HUES6 (cell line): ENCODE results near the gene TP53BP1.
"Not testable (repeated sequence)": the region's sequence is repeated elsewhere in the genome, so short reads cannot be mapped to it uniquely, and the experiment has no call there.

Experiments
- H3K27ac ChIP-seq: 2 replicates; pipeline ENCODE4 v1.7.0; 2013; ENCODE audit warnings: low read depth, mild to moderate bottlenecking, low read length, inconsistent platforms
- H3K27me3 ChIP-seq: 2 replicates; pipeline ENCODE4 v1.6.1; 2013; ENCODE audit warnings: low read length; ENCODE audit not compliant: control insufficient read depth, insufficient read depth
- H3K36me3 ChIP-seq: 2 replicates; pipeline ENCODE4 v1.6.1; 2013; ENCODE audit warnings: low read length; ENCODE audit not compliant: control insufficient read depth, insufficient read depth
- H3K4me1 ChIP-seq: 2 replicates; pipeline ENCODE4 v1.6.1; 2013; ENCODE audit warnings: low read length; ENCODE audit not compliant: control insufficient read depth, insufficient read depth
- H3K4me3 ChIP-seq: 2 replicates; pipeline ENCODE4 v1.5.1; 2013; ENCODE audit warnings: low read depth, low read length
- H3K9ac ChIP-seq: one replicate; pipeline ENCODE4 v1.6.1; 2013; ENCODE audit warnings: mild to moderate bottlenecking, low read length
- H3K9me3 ChIP-seq: 2 replicates; pipeline ENCODE4 v1.6.1; 2013; ENCODE audit warnings: low read depth, low read length; ENCODE audit not compliant: control insufficient read depth, insufficient read depth

Gene TP53BP1, protein sequence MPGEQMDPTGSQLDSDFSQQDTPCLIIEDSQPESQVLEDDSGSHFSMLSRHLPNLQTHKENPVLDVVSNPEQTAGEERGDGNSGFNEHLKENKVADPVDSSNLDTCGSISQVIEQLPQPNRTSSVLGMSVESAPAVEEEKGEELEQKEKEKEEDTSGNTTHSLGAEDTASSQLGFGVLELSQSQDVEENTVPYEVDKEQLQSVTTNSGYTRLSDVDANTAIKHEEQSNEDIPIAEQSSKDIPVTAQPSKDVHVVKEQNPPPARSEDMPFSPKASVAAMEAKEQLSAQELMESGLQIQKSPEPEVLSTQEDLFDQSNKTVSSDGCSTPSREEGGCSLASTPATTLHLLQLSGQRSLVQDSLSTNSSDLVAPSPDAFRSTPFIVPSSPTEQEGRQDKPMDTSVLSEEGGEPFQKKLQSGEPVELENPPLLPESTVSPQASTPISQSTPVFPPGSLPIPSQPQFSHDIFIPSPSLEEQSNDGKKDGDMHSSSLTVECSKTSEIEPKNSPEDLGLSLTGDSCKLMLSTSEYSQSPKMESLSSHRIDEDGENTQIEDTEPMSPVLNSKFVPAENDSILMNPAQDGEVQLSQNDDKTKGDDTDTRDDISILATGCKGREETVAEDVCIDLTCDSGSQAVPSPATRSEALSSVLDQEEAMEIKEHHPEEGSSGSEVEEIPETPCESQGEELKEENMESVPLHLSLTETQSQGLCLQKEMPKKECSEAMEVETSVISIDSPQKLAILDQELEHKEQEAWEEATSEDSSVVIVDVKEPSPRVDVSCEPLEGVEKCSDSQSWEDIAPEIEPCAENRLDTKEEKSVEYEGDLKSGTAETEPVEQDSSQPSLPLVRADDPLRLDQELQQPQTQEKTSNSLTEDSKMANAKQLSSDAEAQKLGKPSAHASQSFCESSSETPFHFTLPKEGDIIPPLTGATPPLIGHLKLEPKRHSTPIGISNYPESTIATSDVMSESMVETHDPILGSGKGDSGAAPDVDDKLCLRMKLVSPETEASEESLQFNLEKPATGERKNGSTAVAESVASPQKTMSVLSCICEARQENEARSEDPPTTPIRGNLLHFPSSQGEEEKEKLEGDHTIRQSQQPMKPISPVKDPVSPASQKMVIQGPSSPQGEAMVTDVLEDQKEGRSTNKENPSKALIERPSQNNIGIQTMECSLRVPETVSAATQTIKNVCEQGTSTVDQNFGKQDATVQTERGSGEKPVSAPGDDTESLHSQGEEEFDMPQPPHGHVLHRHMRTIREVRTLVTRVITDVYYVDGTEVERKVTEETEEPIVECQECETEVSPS (N-terminal part only)

DNA sequence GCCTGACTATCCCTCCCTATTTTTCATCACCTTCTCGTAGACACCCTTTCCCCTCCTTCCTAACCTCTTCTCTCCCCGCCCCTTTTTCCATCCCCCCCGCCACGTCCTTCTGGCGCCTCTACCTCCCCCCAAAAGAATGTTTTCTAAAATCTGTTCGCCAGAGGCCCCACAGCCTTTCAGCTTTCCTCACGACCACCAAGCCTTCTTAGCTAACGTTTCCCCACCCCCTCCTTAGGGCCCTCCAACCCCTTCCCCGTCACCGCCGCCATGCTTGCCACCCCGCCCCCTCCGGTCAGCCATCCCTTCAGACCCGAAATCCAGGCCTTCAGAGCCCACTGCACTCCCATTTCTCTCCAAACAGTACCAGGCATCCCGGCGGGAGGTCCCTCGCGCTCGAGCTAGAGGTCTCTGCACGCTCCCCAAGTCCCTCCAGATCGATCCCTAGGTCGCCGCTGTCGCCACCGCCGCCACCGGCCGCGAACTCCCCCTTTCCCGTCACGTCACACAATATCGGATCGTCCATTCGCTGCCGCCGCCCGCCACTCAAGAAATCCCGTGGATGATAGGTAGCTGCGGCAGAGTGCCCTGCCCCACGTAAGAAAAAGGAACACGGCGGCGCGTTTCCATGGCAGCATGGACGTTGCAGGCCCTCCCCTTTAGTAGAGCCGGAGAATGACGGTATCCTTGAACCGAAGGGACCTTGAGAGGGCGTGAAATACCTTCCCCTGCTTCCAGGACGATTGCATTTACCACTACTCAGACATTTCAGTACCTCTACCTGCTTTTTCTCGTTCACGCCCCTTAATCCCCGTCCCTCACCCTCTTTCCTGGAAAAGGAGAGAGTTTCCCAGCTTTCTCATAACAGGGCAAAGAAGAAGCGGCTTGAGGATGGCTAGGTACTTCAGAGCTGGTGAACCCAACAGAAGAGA is at the start of gene TP53BP1:
TSS of gene TP53BP1 (minus strand) at position 484 of the 929 bp plus-strand sequence. CDS start at position 371, 113 bp downstream.
- Histone ChIP-seq H3K27me3 (no peaks in the 10 kb centered on the region), H3K27ac (peak within 1 kb of the TSS; percentile 64), H3K9ac (peak within 1 kb of the TSS; percentile 66), H3K4me1 (peaks cover 17% of the 10 kb centered on the region), H3K9me3 (no peaks in the 10 kb centered on the region), H3K4me3 (peak within 1 kb of the TSS; percentile 78), H3K36me3 (peaks cover 37% of the 10 kb centered on the region)

DNA sequence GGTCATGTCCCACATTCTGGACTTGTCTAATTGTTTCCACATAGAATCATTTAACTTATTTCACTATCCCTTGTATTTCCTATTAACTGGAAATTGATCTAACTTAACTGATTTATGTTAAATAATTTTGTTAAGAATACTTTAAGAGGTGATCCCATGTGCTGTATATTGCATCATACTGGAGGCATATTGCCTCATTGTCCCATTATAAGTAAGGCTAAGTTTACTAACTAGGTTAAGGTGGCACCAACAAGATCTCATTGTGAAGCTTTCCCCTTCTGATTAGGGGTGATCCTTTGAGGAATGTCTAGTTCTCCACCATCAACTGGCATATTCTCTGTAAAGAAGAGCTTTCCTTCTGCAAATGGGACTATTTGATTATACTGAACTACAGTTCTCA is 48.8 kb upstream of the TP53BP1 start:
- Histone ChIP-seq H3K4me1 (no peaks in the 10 kb centered on the region), H3K9me3 (no peaks in the 10 kb centered on the region), H3K4me3 (no peak overlapping the region), H3K9ac (no peak overlapping the region), H3K36me3 (no peaks in the 10 kb centered on the region), H3K27me3 (no peaks in the 10 kb centered on the region), H3K27ac (no peak overlapping the region)

DNA sequence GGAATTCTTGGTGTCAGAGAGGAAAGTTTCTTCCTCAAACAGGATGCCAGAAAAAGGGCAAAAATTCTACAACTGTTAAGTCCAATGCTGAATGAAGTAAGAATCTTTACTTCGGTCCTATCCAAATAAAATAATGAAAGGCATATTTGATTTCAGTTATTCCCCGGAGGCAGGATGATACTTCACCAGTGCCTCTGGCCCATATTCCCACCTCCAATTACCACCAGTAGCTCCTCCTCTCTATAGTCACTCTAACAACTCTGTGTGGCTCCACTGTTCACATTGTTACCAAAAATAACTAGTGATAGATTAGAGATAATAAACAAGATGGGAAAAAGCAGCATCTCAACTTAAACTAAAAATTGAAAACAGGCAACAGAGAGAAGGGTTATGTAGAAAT is 45.1 kb upstream of the TP53BP1 start:
- Histone ChIP-seq H3K9me3 (no peaks in the 10 kb centered on the region), H3K27me3 (no peaks in the 10 kb centered on the region), H3K36me3 (peaks cover 5% of the 10 kb centered on the region), H3K4me3 (no peak overlapping the region), H3K27ac (no peak overlapping the region), H3K9ac (no peak overlapping the region), H3K4me1 (no peaks in the 10 kb centered on the region)

DNA sequence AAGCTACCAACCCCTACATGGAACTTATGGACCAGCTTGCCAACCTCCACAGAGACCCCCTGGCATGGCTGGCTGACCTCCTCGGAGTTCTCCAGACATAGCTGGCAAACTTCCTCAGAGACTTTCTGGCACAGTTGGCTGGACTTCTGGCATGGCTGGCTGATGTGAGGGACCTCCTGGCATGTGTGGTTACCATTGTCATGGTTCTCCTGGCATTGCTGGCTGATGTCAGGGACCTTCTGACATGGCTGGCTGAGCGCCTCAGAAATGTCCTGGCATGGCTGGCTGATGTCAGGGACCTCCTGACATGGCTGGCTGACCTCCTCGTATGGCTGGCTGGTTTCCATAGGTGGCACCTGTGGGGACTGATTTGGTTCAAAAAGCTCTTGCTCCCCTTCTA is 41.9 kb upstream of the TP53BP1 start:
- Histone ChIP-seq H3K4me1 (peaks cover 13% of the 10 kb centered on the region), H3K27me3 (no peaks in the 10 kb centered on the region), H3K9ac (no peak overlapping the region), H3K36me3 (peaks cover 5% of the 10 kb centered on the region), H3K4me3 (no peak overlapping the region), H3K9me3 (no peaks in the 10 kb centered on the region), H3K27ac (no peak overlapping the region)

DNA sequence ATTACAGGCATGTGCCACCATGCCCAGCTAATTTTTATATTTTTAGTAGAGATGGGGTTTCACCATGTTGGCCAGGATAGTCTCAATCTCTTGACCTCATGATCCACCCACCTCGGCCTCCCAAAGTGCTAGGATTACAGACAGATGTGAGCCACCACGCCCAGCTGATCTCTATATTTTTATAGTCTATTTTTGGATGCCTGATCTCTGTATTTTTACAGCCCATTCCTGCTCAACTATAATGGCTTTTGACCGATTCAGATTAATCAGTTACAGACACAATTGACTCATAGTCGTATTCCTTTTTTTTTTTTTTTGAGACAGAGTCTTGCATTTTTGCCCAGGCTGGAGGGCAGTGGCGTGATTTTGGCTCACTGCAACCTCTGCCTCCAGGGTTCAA is 39.9 kb upstream of the TP53BP1 start:
- not testable (repeated sequence) for H3K27ac ChIP-seq, H3K4me3 ChIP-seq, H3K9ac ChIP-seq, H3K27me3 ChIP-seq, H3K9me3 ChIP-seq, H3K36me3 ChIP-seq
- peaks cover 16% of the 10 kb centered on the region for H3K4me1 ChIP-seq

DNA sequence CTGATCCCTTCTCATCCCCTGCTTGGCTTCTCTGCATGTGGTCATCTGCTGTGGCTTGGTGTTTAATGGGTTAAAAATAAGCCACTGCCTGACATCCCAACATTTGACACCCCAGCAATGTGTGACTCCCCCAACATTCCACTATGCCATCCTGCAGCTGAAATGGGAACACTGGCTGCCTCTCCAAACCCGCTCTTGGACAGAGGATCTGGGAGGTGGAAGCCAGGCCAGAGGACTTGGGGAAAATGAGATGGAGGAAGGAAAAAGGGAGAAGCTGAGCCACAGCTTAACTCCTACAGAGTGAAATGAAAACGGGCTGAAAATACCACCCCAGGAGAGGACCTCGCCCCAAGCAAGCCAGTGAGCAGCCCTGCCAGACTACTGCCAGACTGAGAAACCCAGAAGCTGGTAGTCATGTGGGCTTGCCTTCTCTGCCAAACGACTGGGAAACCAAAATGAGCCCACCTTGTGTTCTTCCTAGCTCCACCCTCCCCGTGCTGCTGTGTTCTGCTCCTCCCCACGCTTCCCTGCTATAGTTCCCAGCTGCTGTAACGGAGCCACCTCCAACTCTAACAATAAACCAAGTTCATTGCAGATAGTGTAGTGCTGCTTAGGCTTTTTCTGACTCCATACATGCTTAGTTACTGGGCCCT is 38.2 kb upstream of the TP53BP1 start:
- Histone ChIP-seq H3K27ac (no peak overlapping the region), H3K4me1 (peaks cover 16% of the 10 kb centered on the region), H3K9me3 (no peaks in the 10 kb centered on the region), H3K4me3 (no peak overlapping the region), H3K27me3 (no peaks in the 10 kb centered on the region), H3K36me3 (peaks cover 5% of the 10 kb centered on the region), H3K9ac (no peak overlapping the region)

DNA sequence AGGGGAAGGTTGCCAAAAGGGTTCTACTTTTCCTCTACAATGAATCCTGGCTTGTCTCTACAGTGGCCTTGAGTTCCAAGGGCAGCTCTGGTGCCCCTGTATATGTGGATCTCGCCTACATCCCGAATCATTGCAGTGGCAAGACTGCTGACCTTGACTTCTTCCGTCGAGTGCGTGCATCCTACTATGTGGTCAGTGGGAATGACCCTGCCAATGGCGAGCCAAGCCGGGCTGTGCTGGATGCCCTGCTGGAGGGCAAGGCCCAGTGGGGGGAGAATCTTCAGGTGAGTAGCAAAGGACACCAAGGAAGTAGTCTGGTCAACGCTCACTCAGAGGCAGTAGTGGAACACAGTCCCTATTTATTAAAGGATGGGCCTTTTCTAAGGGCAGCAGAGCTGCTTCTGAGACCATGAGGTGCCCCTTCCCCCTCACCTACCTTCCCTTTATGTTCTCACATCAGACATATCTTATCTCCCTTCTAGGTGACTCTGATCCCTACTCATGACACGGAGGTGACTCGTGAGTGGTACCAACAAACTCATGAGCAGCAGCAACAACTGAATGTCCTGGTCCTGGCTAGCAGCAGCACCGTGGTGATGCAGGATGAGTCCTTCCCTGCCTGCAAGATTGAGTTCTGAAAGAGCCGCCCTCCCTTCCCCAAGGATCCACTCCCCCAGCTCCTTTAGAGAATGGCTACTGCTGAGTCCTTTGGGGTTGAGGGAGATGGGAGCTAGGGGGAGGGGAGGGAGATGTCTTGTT is 36.8 kb upstream of the TP53BP1 start:
- Histone ChIP-seq H3K36me3 (no peaks in the 10 kb centered on the region), H3K27ac (no peak overlapping the region), H3K9ac (no peak overlapping the region)

GRCh38 chr15:43529141-43529540 is 36.2 kb upstream of the TP53BP1 start:
- peaks cover 16% of the 10 kb centered on the region for H3K4me1 ChIP-seq
- no peak overlapping the region for H3K4me3 ChIP-seq
- no peaks in the 10 kb centered on the region for H3K36me3 ChIP-seq
- no peak overlapping the region for H3K27ac ChIP-seq
- H3K9ac ChIP-seq = no peak overlapping the region
- no peaks in the 10 kb centered on the region for H3K9me3 ChIP-seq
- H3K27me3 ChIP-seq = no peaks in the 10 kb centered on the region

More for the DNA sequence above, 36.8 kb upstream of the TP53BP1 start:
- Histone ChIP-seq H3K4me1 (peaks cover 16% of the 10 kb centered on the region), H3K27me3 (no peaks in the 10 kb centered on the region), H3K4me3 (no peak overlapping the region), H3K9me3 (no peaks in the 10 kb centered on the region)

GRCh38 chr15:43528542-43529007 is 35.6 kb upstream of the TP53BP1 start:
- H3K27me3 ChIP-seq = no peaks in the 10 kb centered on the region
- no peak overlapping the region for H3K4me3 ChIP-seq
- peaks cover 16% of the 10 kb centered on the region for H3K4me1 ChIP-seq
- H3K9ac ChIP-seq = no peak overlapping the region
- no peaks in the 10 kb centered on the region for H3K9me3 ChIP-seq
- no peak overlapping the region for H3K27ac ChIP-seq
- no peaks in the 10 kb centered on the region for H3K36me3 ChIP-seq
